ENCODE results near the gene BRIP1. TPM values are rescaled to one million over a fixed set of nuclear protein-coding genes. Genes with fewer than 3 reads are reported as not detected.
"Not testable (repeated sequence)": the region's sequence is repeated elsewhere in the genome, so short reads cannot be mapped to it uniquely, and the experiment has no call there.

Gene BRIP1
- total RNA-seq, 1 donor = 22.9 TPM

DNA sequence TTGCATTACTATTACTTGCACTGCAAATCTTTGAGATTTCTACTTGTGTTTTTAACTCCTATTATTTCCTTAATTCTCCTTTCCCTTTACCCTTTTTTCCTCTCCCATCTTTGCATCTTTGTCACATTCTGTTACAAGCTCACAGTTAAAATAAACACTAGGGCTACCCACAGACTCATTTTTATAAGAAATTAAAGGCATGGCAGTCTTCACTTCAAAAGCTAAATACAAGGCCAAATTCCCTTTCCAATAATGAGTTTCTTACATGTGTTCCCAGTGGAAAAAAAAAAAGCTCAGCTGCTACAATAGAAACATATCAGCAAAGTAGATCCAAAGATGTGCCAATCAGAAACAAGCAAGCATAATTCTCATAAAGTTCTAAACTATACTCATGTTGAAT, 3.7 kb upstream of the BRIP1 start:
- no peak overlapping the region for H3K4me3 ChIP-seq (ENCODE audit: low read depth, low read length)
- no peak for DNase-seq (ENCODE audit: low read depth)
- TF ChIP-seq, protein P1, sequence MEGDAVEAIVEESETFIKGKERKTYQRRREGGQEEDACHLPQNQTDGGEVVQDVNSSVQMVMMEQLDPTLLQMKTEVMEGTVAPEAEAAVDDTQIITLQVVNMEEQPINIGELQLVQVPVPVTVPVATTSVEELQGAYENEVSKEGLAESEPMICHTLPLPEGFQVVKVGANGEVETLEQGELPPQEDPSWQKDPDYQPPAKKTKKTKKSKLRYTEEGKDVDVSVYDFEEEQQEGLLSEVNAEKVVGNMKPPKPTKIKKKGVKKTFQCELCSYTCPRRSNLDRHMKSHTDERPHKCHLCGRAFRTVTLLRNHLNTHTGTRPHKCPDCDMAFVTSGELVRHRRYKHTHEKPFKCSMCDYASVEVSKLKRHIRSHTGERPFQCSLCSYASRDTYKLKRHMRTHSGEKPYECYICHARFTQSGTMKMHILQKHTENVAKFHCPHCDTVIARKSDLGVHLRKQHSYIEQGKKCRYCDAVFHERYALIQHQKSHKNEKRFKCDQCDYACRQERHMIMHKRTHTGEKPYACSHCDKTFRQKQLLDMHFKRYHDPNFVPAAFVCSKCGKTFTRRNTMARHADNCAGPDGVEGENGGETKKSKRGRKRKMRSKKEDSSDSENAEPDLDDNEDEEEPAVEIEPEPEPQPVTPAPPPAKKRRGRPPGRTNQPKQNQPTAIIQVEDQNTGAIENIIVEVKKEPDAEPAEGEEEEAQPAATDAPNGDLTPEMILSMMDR (IDR thresholded peaks at IDR 0.05; ENCODE audit: insufficient read depth, low read depth, low read length) = no peak

DNA sequence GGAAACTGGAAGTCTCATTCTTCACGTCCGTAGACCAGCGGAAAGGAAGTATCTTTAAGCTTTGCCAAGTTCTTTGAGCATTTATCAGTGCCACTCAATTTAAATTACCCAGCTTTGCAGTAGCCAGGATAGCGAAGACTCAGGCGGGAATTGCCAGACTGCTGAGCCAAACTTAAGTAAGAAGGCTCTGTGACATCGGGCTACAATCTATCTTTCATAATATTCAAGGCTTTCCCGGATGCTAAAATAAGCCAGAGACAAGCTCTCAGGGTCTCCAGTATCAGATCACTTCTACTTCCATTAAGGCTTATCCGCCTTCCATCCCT, 436 bp upstream of the BRIP1 start:
- TF ChIP-seq, protein P1 (IDR thresholded peaks at IDR 0.05; ENCODE audit: insufficient read depth, low read depth, low read length) = no peak
- H3K4me3 ChIP-seq (ENCODE audit: low read depth, low read length) = peak overlapping the region; percentile 72
- no peak for DNase-seq (ENCODE audit: low read depth)

DNA sequence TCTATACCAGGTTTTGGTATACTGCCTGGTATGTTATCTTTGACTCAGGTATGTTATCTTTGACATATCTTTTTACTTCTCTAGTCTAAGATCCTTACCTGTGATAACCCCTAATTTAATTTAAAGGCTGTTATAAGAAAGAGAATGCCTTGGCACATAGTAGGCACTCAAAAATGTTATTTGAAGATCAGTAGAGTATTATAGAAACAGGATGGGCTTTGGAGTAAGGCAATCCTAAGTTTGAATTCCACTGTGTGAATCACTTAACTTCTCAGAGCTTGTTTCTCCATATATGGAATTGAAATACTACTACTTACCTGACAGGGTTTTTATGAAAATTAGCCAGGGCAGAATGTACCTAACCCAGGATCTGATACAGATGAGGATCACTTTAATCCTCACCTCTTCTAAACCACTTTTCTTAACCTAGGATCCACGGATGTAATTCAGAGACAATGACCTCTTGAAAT, 1.2 kb downstream of the BRIP1 start:
- peak overlapping the region; percentile 72 for H3K4me3 ChIP-seq (ENCODE audit: low read depth, low read length)
- TF ChIP-seq, protein P1 (IDR thresholded peaks at IDR 0.05; ENCODE audit: insufficient read depth, low read depth, low read length) = no peak
- no peak for DNase-seq (ENCODE audit: low read depth)

DNA sequence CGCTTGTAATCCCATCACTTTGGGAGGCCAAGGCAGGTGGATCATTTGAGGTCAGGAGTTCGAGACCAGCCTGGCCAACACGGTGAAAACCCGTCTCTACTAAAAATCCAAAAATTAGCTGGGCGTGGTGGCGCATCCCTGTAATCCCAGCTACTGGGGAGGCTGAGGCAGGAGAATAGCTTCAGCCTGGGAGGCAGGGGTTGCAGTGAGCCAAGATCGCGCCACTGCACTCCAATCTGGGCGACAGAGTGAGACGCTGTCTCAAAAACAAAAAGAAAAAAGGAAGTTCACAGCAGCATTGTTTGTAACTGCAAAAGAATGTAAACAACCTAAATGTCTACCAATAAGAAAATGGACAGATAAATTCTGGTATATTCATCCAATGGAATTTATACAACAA, 2.9 kb downstream of the BRIP1 start:
- H3K4me3 ChIP-seq (ENCODE audit: low read depth, low read length); DNase-seq (ENCODE audit: low read depth): not testable (repeated sequence)

DNA sequence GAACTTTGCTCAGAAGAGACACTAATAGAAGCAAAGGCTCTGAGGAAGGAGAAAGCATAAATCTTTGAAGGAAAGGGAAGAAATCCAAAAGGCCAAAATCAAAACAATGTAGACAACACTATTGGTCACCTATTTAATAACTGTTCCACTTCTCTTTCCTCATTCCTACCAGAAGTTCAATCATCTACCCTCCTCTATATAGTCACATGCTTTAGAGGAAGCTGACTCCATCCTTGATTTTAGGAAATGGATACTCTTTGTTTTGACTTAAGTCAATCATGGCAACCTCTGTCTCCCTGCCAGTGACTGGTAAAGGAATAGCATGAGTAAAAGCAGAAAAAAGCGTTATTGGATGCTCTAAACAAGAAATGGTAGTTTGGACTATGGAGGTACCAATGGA, 7.3 kb downstream of the BRIP1 start:
- no peak for DNase-seq (ENCODE audit: low read depth)
- no peak overlapping the region for H3K4me3 ChIP-seq (ENCODE audit: low read depth, low read length)
- TF ChIP-seq, protein P1 (IDR thresholded peaks at IDR 0.05; ENCODE audit: insufficient read depth, low read depth, low read length) = no peak

DNA sequence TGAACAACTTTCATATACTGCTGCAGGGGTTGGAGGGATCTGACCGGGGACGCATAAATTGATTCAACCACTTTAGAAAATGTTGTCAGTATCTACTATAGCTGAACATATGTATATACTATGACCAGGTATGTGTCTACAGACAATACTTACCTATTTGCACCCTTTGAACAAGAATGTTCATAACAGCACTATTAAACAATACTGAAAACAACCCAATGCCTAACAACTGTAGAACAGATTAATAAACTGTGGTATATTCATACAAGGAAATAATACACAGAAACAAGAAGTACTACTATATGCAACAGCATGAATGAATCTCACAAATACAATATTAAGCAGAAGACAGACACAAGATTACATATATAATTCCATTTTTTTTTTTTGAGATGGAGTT, 10.5 kb downstream of the BRIP1 start:
- TF ChIP-seq, protein P1 (IDR thresholded peaks at IDR 0.05; ENCODE audit: insufficient read depth, low read depth, low read length) = no peak
- DNase-seq (ENCODE audit: low read depth) = no peak
- H3K4me3 ChIP-seq (ENCODE audit: low read depth, low read length) = no peak overlapping the region

DNA sequence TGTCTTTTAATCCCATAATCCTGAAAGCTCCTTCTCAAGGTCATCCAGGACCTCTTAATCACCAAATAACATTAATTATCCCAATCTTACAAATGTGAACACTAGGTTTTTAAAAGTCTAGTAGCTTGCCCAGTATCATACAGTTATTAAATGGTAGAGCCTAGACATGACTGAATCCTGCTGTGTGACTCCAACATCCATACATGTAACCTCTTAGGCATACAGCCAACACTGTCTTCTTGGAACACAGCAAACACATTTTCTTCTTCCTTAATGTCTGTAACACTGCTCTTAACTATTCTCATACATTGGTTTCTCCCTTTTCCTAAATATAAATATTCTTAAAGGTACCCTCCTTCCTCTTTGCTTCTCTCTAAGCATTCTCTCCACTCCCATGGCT, 13.7 kb downstream of the BRIP1 start:
- no peak overlapping the region for H3K4me3 ChIP-seq (ENCODE audit: low read depth, low read length)
- DNase-seq (ENCODE audit: low read depth) = no peak
- TF ChIP-seq, protein P1 (IDR thresholded peaks at IDR 0.05; ENCODE audit: insufficient read depth, low read depth, low read length) = no peak

All from fibroblast of villous mesenchyme (primary cell).